Measurements from ENCODE around the gene FZD7. TPM values are rescaled to one million over a fixed set of nuclear protein-coding genes. Genes with fewer than 3 reads are reported as not detected.
A peak's percentile ranks its signal among the peaks of the same experiment; 100 is the strongest.

Gene FZD7
- total RNA-seq, 1 donor: 35.8 TPM

DNA sequence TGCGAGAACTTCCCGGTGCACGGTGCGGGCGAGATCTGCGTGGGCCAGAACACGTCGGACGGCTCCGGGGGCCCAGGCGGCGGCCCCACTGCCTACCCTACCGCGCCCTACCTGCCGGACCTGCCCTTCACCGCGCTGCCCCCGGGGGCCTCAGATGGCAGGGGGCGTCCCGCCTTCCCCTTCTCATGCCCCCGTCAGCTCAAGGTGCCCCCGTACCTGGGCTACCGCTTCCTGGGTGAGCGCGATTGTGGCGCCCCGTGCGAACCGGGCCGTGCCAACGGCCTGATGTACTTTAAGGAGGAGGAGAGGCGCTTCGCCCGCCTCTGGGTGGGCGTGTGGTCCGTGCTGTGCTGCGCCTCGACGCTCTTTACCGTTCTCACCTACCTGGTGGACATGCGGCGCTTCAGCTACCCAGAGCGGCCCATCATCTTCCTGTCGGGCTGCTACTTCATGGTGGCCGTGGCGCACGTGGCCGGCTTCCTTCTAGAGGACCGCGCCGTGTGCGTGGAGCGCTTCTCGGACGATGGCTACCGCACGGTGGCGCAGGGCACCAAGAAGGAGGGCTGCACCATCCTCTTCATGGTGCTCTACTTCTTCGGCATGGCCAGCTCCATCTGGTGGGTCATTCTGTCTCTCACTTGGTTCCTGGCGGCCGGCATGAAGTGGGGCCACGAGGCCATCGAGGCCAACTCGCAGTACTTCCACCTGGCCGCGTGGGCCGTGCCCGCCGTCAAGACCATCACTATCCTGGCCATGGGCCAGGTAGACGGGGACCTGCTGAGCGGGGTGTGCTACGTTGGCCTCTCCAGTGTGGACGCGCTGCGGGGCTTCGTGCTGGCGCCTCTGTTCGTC, 1.7 kb downstream of the FZD7 start:
- peak overlapping the region; percentile 79 for H3K4me3 ChIP-seq (ENCODE audit: low read depth, low read length)
- TF ChIP-seq CTCF (IDR thresholded peaks at IDR 0.05; ENCODE audit: insufficient read depth, low read length): peak; percentile 55
- peak; percentile 66 for DNase-seq (ENCODE audit: low read depth)

GRCh38 chr2:202035941-202036372, 2.3 kb downstream of the FZD7 start:
- H3K4me3 ChIP-seq (ENCODE audit: low read depth, low read length): peak overlapping the region; percentile 79
- peak; percentile 15 for DNase-seq (ENCODE audit: low read depth)
- TF ChIP-seq CTCF (IDR thresholded peaks at IDR 0.05; ENCODE audit: insufficient read depth, low read length): no peak

DNA sequence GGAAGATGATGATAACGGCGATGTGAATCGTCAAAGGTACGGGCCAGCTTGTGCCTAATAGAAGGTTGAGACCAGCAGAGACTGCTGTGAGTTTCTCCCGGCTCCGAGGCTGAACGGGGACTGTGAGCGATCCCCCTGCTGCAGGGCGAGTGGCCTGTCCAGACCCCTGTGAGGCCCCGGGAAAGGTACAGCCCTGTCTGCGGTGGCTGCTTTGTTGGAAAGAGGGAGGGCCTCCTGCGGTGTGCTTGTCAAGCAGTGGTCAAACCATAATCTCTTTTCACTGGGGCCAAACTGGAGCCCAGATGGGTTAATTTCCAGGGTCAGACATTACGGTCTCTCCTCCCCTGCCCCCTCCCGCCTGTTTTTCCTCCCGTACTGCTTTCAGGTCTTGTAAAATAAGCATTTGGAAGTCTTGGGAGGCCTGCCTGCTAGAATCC, 3.0 kb downstream of the FZD7 start:
- H3K4me3 ChIP-seq (ENCODE audit: low read depth, low read length): peak overlapping the region; percentile 79
- no peak for TF ChIP-seq CTCF (IDR thresholded peaks at IDR 0.05; ENCODE audit: insufficient read depth, low read length)
- DNase-seq (ENCODE audit: low read depth): peak; percentile 23

DNA sequence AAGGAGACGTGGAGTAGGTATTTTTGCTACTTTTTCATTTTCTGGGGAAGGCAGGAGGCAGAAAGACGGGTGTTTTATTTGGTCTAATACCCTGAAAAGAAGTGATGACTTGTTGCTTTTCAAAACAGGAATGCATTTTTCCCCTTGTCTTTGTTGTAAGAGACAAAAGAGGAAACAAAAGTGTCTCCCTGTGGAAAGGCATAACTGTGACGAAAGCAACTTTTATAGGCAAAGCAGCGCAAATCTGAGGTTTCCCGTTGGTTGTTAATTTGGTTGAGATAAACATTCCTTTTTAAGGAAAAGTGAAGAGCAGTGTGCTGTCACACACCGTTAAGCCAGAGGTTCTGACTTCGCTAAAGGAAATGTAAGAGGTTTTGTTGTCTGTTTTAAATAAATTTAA, 3.4 kb downstream of the FZD7 start:
- DNase-seq (ENCODE audit: low read depth): peak; percentile 25
- TF ChIP-seq CTCF (IDR thresholded peaks at IDR 0.05; ENCODE audit: insufficient read depth, low read length): no peak
- H3K4me3 ChIP-seq (ENCODE audit: low read depth, low read length): peak overlapping the region; percentile 79

DNA sequence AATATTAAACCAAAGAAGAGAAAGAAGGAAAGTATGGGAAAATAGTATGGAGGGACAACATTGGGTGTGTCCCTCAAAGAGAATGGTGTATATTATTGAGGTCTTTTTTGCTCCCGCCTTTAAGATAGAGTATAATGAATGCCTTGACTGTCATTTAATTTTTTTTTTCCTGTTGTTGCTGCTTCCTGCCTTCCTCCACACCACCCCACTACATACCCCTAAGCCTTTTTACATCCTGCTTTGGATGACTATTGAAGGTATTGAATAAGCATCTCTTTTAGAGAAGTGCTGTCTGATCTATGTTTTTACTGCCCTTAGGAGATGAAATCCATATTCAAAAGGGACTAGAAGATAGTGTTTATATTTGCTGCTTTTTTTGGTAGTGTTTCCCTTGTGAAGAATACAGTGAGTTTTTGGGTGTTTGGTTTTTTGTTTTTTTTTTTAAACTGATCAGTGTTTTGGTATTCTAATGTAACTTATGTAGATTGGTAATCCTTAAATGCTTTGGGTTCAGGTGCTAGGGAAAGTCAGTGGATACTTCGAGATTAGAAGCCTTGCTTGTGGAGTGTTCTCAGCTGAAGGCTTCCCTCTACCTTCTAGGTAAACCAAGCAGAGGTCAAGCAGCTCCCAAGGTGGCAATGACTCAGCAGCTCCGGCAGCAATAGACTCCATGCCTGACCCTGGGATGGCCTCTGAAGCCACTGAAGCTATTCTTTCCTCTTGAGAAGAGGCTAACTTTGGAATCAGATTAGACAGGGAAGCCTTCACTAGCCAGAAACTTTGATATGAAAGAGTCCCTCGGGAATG, 5.0 kb downstream of the FZD7 start:
- peak overlapping the region; percentile 51 for H3K4me3 ChIP-seq (ENCODE audit: low read depth, low read length)
- DNase-seq (ENCODE audit: low read depth): peak; percentile 49
- TF ChIP-seq CTCF (IDR thresholded peaks at IDR 0.05; ENCODE audit: insufficient read depth, low read length): no peak

GRCh38 chr2:202039278-202040078, 5.8 kb downstream of the FZD7 start:
- no peak for TF ChIP-seq CTCF (IDR thresholded peaks at IDR 0.05; ENCODE audit: insufficient read depth, low read length)
- DNase-seq (ENCODE audit: low read depth): no peak
- peak overlapping the region; percentile 51 for H3K4me3 ChIP-seq (ENCODE audit: low read depth, low read length)
